ENCODE data around the gene ARMH2. TPM values are rescaled to one million over a fixed set of nuclear protein-coding genes. Genes with fewer than 3 reads are reported as not detected.
"Not testable (repeated sequence)": the region's sequence is repeated elsewhere in the genome, so short reads cannot be mapped to it uniquely, and the experiment has no call there.

Gene ARMH2
- polyA plus RNA-seq, 1 donor from 2014 or later: 0.73 TPM

DNA sequence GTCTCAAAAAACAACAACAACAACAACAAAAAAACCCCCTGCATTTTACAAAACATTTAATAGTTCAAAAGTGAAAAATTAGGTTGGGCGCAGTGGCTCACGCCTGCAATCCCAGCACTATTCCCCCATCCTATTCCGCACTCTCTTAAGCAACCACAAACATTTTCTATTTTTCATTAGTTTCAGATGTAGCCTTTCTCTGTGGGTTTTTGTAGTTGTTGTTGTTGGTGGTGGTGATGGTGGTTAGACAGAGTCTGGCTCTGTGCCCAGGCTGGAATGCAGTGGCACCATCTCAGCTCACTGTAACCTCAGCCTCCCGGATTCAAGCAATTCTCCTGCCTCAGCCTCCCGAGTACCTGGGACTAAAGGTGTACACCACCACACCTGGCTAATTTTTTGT, 30.4 kb downstream of the ARMH2 start:
- Histone ChIP-seq H3K36me3 (ENCODE audit: insufficient read depth, low read length) (no peaks in the 10 kb centered on the region), H3K9ac (ENCODE audit: low read length) (no peak overlapping the region), H3F3A (ENCODE audit: insufficient read depth, low read length, poor library complexity, severe bottlenecking) (no peaks in the 10 kb centered on the region), H3K9me3 (ENCODE audit: low read length) (no peaks in the 10 kb centered on the region), H4K20me1 (ENCODE audit: insufficient read depth) (no peaks in the 10 kb centered on the region), H3K79me2 (replicated peaks; ENCODE audit: insufficient read depth, low read length) (no peaks in the 10 kb centered on the region), H3K4me3 (ENCODE audit: low read length) (no peak overlapping the region), H3K4me2 (ENCODE audit: low read length) (no peak overlapping the region), H2AFZ (ENCODE audit: low read depth, low read length) (no peak overlapping the region), H3K9me2 (ENCODE audit: insufficient read depth, low read length) (no peaks in the 10 kb centered on the region), H3K27ac (ENCODE audit: low read length) (no peak overlapping the region), H3K27me3 (ENCODE audit: insufficient read depth, low read depth, low read length) (no peaks in the 10 kb centered on the region)
- TF ChIP-seq TAF1 (IDR thresholded peaks at IDR 0.05; ENCODE audit: low read depth) (no peak), SMC3 (conservative IDR thresholded peaks at IDR 0.05; ENCODE audit: poor library complexity) (no peak), EZH2 (IDR thresholded peaks at IDR 0.05; ENCODE audit: borderline replicate concordance, insufficient read depth, low read length, poor library complexity, severe bottlenecking) (no peak), POLR2AphosphoS5 (IDR thresholded peaks at IDR 0.05) (no peak), MXI1 (conservative IDR thresholded peaks at IDR 0.05; ENCODE audit: poor library complexity, severe bottlenecking) (no peak), RAD21 (conservative IDR thresholded peaks at IDR 0.05) (no peak), EP300 (conservative IDR thresholded peaks at IDR 0.05; ENCODE audit: poor library complexity, severe bottlenecking) (no peak)
- TF ChIP-seq, protein P1, sequence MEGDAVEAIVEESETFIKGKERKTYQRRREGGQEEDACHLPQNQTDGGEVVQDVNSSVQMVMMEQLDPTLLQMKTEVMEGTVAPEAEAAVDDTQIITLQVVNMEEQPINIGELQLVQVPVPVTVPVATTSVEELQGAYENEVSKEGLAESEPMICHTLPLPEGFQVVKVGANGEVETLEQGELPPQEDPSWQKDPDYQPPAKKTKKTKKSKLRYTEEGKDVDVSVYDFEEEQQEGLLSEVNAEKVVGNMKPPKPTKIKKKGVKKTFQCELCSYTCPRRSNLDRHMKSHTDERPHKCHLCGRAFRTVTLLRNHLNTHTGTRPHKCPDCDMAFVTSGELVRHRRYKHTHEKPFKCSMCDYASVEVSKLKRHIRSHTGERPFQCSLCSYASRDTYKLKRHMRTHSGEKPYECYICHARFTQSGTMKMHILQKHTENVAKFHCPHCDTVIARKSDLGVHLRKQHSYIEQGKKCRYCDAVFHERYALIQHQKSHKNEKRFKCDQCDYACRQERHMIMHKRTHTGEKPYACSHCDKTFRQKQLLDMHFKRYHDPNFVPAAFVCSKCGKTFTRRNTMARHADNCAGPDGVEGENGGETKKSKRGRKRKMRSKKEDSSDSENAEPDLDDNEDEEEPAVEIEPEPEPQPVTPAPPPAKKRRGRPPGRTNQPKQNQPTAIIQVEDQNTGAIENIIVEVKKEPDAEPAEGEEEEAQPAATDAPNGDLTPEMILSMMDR (IDR thresholded peaks at IDR 0.05; ENCODE audit: poor library complexity, severe bottlenecking): no peak
- TF ChIP-seq, protein P2, sequence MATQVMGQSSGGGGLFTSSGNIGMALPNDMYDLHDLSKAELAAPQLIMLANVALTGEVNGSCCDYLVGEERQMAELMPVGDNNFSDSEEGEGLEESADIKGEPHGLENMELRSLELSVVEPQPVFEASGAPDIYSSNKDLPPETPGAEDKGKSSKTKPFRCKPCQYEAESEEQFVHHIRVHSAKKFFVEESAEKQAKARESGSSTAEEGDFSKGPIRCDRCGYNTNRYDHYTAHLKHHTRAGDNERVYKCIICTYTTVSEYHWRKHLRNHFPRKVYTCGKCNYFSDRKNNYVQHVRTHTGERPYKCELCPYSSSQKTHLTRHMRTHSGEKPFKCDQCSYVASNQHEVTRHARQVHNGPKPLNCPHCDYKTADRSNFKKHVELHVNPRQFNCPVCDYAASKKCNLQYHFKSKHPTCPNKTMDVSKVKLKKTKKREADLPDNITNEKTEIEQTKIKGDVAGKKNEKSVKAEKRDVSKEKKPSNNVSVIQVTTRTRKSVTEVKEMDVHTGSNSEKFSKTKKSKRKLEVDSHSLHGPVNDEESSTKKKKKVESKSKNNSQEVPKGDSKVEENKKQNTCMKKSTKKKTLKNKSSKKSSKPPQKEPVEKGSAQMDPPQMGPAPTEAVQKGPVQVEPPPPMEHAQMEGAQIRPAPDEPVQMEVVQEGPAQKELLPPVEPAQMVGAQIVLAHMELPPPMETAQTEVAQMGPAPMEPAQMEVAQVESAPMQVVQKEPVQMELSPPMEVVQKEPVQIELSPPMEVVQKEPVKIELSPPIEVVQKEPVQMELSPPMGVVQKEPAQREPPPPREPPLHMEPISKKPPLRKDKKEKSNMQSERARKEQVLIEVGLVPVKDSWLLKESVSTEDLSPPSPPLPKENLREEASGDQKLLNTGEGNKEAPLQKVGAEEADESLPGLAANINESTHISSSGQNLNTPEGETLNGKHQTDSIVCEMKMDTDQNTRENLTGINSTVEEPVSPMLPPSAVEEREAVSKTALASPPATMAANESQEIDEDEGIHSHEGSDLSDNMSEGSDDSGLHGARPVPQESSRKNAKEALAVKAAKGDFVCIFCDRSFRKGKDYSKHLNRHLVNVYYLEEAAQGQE (IDR thresholded peaks at IDR 0.05; ENCODE audit: borderline replicate concordance): no peak

DNA sequence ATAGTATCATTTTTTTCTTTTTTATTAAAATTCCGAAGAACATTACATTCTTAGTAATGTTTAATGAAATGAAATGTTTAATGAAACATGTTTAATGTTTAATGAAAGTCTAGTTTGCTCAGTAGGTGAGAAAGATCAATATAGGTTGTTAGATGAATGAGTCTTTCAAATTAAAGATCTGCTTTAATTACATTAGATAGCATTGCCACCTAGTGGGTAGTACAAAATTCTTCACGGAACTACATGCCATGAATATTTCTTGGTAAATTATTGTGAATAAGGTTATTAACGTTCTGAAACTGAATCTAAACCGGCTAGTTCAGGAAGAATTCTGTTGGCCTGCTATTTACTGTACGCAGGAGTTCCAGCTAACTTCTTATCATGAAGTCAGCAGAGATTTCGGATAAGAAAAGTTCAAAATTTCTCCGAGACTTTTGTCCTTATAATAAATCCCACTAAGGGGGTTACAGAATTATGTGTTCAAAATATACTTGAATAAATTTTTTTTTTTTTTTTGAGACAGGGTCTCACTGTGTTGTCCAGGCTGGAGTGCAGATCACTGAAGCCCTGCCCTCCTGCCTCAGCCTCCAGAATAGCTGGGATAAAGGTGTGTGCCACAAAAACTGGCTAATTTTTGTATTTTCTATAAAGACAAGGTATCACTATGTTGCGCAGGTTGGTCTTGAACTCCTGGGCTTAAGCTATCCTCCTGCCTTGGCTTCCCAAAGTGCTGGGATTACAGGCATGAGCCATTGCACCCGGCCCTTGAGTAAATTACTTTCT, 31.8 kb downstream of the ARMH2 start:
- Histone ChIP-seq H4K20me1 (ENCODE audit: insufficient read depth) (no peaks in the 10 kb centered on the region), H3K27me3 (ENCODE audit: insufficient read depth, low read depth, low read length) (no peaks in the 10 kb centered on the region), H3K27ac (ENCODE audit: low read length) (no peak overlapping the region), H3K36me3 (ENCODE audit: insufficient read depth, low read length) (no peaks in the 10 kb centered on the region), H3K9ac (ENCODE audit: low read length) (no peak overlapping the region), H3K79me2 (replicated peaks; ENCODE audit: insufficient read depth, low read length) (no peaks in the 10 kb centered on the region), H3K9me3 (ENCODE audit: low read length) (no peaks in the 10 kb centered on the region), H3F3A (ENCODE audit: insufficient read depth, low read length, poor library complexity, severe bottlenecking) (no peaks in the 10 kb centered on the region), H3K9me2 (ENCODE audit: insufficient read depth, low read length) (no peaks in the 10 kb centered on the region), H3K4me2 (ENCODE audit: low read length) (no peak overlapping the region), H2AFZ (ENCODE audit: low read depth, low read length) (no peak overlapping the region), H3K4me3 (ENCODE audit: low read length) (no peak overlapping the region)
- TF ChIP-seq SMC3 (conservative IDR thresholded peaks at IDR 0.05; ENCODE audit: poor library complexity) (peak; percentile 27), RAD21 (conservative IDR thresholded peaks at IDR 0.05) (peak; percentile 41), TAF1 (IDR thresholded peaks at IDR 0.05; ENCODE audit: low read depth) (no peak), EZH2 (IDR thresholded peaks at IDR 0.05; ENCODE audit: borderline replicate concordance, insufficient read depth, low read length, poor library complexity, severe bottlenecking) (no peak)
- TF ChIP-seq, protein P1 (IDR thresholded peaks at IDR 0.05; ENCODE audit: poor library complexity, severe bottlenecking): peak; percentile 46

DNA sequence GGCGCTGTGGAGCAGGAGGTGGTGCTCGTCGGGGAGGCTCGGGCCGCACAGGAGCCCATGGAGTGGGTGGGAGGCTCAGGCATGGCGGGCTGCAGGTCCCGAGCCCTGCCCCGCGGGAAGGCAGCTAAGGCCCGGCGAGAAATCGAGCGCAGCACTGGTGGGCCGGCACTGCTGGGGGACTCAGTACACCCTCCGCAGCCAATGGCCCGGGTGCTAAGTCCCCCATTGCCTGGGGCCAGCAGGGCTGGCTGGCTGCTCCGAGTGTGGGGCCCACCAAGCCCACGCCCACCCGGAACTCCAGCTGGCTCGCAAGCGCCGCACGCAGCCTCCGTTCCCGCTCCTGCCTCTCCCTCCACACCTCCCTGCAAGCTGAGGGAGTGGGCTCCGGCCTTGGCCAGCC, 32.7 kb downstream of the ARMH2 start:
- not testable (repeated sequence) for H4K20me1 ChIP-seq (ENCODE audit: insufficient read depth); H3K79me2 ChIP-seq (replicated peaks; ENCODE audit: insufficient read depth, low read length); H3K27me3 ChIP-seq (ENCODE audit: insufficient read depth, low read depth, low read length); H3K27ac ChIP-seq (ENCODE audit: low read length); H3F3A ChIP-seq (ENCODE audit: insufficient read depth, low read length, poor library complexity, severe bottlenecking); H3K4me2 ChIP-seq (ENCODE audit: low read length); H3K9me2 ChIP-seq (ENCODE audit: insufficient read depth, low read length); H3K36me3 ChIP-seq (ENCODE audit: insufficient read depth, low read length); H2AFZ ChIP-seq (ENCODE audit: low read depth, low read length); H3K9me3 ChIP-seq (ENCODE audit: low read length); H3K4me3 ChIP-seq (ENCODE audit: low read length); H3K9ac ChIP-seq (ENCODE audit: low read length)

Data from neural cell (in vitro differentiated cells).